ENCODE measurements around the gene TMEM255A. TPM values are rescaled to one million over a fixed set of nuclear protein-coding genes. Genes with fewer than 3 reads are reported as not detected.

Gene TMEM255A
- total RNA-seq: 0.09 TPM in 1 of 2 replicates, not detected in the other

DNA sequence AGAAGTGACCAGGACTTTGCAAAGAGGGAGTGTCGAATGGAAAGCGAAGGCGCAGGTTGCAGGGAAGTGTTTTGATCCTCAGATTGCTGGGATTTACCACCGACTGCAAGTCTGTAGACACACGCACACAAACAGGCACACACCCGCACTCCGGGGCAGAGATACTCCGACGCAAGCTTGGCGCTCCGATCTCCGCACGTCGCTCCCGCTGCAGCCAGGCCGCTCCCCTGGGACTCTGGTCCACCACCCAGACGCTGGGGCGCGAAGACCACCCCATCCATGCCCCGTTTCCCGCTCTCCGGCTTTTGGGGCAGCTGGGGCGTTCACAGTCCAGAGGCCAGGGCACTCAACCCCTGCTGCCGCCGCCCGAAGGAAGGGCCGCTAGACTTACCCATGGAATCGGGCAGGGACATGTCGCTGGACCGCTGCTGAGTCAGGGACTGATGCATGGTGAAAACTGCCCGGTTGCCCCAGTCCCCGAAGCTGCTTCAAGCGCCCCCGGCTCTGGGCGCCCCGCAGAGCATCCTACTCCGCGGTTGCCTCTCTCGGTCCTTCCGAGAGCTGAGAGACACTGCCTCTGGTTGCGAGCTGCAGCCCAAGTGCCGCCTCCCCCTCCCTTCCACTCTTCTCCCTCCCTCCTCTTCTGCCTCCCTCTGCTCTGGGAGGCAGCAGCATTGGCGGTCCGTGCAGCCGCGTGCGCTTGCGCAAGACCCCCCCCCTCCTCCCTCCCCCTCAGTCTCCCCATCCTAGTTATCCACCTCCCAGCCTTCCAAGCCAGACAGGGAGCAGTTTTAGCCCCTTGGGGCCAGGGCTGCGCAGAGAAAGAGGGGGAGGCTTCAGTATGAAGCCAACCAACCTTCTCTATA lies at the start of gene TMEM255A:
Gene TMEM255A (minus strand): TSS at position 601 of the 866 bp plus-strand sequence. CDS start 152 bp downstream, at position 449.

DNA sequence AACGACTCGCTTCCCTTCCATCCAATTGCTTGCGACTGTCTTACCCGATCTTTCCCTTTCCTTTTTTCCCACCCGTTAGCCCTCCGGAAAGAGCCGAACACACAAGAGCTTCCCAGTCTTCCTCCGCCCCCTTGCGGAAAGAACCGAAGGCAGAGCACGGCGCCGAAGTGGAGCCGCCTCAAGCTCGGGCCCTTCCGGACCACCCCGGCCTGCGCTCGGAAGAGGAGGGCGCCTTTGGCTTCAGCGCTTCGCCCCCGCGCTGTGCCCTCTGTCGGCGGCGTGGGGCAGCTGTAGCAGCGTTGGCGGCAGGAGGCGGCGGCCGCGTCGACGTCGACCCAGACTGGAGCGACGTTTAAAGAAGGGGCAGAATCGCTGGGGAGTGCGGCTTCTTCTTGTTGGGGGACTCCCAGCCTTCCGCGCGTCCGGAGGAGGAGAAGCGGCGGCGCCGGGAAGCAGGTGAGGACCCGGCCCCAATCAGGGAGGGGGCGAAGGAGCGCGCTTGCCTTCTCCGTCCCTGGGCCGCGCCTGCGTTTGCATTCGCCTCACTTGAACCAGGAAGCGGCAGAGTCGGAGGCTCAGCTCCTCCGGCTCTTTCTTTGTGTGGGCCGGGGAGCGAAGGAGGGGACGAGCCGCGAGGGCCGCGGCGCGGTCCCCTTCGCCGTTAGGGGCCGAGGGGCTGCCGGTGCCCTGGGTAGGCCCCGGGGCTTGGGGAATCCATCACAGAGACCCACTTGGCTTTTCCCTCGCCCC lies 60.6 kb downstream of the TMEM255A start, which contains the start of gene ZBTB33:
Gene ZBTB33 (plus strand): TSS at position 291 of the 750 bp plus-strand sequence. CDS start 2,604 bp downstream, outside the sequence.

Other genes with a start within 250 kb of the TMEM255A start
- gene RHOXF2B, start 233.8 kb downstream of the TMEM255A start, total RNA-seq: under 0.01 TPM in 1 of 2 replicates, not detected in the other
- not detected in 2 replicates for gene RHOXF1, start 195.5 kb downstream of the TMEM255A start, total RNA-seq
- gene RHOXF2, start 152.8 kb downstream of the TMEM255A start, total RNA-seq: not detected in 2 replicates
- gene ZBTB33, start 60.6 kb downstream of the TMEM255A start, total RNA-seq: 6.8 and 9.2 TPM in 2 replicates
- gene ATP1B4, start 50.6 kb upstream of the TMEM255A start, total RNA-seq: not detected in 2 replicates
- gene LAMP2, start 157.8 kb upstream of the TMEM255A start, total RNA-seq: 123 and 165 TPM in 2 replicates
- gene CUL4B, start 249.5 kb upstream of the TMEM255A start, total RNA-seq: 20.5 and 27.3 TPM in 2 replicates